CD4-positive, alpha-beta T cell treated with Interleukin-6 at 100 ng/mL for 8 hours (primary cell): ENCODE data around the gene SCUBE1.
"Not testable (repeated sequence)": the region's sequence is repeated elsewhere in the genome, so short reads cannot be mapped to it uniquely, and the experiment has no call there.

Source experiments
- DNase-seq: peaks from one replicate; pipeline ENCODE4 v3.0.0-alpha.2; 2020; ENCODE audit warnings: mixed read lengths, low spot score

Gene SCUBE1

DNA sequence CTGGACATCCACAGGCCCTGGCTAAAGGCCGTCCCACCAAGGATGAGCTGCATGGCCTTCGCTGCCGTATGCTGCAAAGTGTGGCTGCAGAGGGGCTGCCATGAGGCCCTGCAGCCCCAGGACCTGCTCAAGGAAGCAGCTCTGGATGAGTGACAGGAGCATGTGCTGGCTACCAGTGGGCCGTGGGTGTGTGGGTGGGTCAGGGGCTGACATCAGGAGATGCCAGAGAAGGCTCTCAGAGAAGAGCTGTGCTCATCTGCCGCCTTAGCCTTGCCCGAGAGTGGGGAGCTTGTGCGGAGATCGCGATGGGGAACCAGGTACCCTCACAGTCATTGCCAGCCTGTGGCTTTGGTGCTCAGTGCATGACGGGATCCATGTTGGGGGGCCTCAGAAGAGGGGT, 41.3 kb downstream of the SCUBE1 start:
- DNase-seq, result no peak

DNA sequence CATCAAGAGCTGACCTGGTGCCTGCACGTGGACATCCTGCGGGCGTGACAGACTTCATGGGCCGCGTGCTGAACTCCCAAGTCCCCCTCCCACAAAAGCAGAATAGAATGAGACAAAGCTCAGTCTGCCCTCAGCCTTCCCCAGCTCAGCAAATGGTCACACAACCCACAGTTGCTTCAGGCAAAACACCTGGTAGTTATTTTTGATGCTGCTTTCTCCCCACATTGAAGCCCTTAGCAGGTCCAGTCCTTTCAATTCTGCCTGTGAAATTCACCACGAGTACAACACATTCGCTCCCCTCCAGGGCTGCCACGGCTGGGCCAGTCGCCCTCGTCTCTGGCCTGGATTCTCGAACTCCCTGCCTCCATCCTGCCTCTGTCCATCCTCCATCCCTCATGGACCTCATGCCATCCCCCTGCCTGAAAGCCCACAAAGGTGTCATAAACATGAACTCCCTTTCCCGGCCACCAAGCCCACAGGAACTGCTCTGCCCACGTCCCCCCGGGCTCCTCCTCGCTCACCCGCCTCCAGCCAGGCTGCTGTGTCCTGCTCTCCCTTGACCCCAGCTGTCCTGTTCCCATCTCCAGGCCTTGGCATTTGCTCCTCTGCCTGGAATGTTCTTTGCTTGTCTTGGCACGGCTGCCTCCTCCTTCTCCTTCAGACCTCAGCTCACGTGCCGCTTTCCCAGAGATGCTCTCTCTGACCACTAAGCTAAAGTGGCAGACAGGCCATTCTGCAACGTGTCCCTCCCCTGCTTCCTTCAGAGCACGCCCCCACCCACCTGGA, 42.1 kb downstream of the SCUBE1 start:
- no peak for DNase-seq

DNA sequence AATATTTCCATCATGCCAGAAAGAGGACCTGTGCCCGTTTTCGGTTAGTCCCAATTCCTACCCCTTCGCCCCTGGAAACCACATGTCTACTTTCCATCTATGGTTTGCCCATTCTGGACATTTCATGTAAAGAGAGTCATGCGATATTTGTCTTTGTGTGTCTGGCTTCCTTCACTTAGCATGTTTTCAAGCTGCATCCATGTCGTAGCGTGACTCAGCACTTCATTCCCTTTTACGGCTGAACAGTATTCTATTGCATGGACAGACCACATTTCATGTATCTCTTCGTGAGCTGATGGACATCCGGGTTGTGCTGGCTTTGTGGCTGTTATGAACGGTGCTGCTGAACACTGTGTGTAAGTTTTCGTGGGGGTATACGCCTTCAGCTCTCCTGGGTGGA, 43.4 kb downstream of the SCUBE1 start:
- no peak for DNase-seq

DNA sequence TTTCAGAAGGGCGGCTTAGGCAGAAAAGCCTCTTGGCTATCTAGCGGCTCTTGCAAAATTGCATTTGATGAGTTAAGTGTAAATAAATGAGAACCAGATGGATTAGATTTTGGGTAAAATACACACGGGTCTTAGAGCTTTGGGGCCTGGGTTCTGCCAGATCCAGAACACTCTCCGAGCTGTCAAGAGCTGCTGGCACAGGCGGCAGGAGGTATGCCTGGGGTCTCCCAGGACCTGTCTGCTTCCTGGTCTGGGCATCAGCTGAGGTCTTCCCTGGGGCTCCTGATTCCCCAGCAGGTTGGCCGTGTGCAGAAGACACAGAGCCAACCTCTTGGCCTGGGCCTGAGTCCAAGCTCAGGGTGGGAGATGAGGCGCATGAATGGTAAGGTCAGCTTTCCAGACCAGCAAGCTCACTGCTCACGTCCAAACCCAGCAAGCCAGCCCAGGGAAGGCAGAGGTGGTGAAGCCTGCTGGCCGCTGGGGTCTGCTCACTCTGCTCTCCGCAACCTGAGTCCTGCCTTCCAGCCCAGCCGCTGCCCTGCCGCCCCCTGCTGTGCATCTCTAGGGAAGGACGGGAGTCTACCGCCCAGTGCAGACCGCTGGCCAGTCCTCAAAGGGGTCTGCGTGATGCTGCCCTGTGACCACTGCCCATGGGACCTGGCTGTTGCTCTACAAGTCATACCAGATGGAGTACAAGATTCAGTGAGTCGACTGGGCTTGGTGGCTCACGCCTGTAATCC, 44.9 kb downstream of the SCUBE1 start:
- DNase-seq, result no peak

DNA sequence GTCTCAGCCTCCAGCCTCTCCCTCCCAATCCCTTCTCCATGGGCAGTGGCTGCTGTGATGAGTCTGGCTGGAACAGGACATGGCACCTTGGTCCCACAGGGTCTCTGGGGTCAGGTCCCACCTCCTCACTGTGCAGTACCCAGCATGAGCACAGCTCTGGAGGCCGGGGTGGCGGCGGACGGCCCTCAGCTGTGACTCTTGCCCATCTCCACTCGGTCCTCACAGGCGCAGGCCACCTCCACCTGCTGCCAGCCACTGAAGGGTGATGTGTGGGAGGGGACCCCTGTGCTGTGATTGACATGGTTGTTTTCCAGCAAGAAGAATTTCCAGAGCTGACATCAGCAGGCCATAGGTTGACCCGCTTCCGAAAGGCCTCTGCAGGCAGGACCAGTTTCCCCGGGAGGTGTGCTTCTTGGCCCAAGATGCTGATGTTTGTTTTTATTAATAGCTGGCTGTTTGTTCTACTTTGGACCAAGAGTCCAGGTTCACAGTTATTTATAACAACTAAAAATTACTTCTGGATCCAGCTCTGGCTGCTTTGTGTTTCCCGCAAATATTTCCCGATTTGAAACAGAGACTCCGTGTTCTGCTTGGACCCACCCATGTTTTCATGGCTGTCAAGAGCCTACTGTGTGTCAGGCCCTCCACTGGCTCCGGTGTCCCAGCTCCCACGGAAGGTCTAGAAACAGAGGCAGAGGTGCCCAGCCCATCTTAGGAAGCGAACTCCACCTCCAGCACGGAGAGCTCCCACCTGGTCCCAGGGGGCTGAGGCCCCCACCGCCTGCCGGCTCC, 45.7 kb downstream of the SCUBE1 start:
- DNase-seq, result no peak

DNA sequence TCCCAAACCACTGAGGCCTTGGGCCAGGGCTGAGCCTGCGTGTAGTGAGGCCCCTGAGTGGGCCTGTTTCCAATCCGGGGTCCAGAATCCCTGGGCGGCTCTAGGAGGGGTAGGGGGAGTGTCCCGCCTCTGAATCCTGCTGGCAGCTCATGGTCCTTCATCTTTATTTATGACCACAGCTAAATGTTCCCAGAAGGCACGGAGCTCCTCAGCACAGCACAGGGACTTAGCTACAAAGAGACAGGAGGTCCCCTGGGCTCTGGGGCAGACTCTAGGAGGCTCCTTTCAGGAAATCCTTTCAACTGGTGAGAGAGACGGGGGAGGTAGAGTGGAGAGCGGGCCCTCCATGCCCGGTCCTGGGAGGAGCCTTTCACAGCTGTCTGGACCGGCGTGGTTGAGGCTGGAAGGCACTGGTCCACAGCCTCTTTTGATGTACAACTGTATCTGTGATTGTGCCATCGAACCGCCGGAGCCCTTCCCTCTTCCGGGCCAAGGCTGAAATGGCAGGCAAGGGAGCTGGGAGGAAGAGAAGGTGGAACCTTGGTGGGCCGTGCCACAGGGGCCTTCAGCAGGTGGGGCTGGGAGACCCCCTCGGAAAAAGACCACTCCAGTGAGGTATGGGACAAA, 46.8 kb downstream of the SCUBE1 start:
- DNase-seq, result no peak

DNA sequence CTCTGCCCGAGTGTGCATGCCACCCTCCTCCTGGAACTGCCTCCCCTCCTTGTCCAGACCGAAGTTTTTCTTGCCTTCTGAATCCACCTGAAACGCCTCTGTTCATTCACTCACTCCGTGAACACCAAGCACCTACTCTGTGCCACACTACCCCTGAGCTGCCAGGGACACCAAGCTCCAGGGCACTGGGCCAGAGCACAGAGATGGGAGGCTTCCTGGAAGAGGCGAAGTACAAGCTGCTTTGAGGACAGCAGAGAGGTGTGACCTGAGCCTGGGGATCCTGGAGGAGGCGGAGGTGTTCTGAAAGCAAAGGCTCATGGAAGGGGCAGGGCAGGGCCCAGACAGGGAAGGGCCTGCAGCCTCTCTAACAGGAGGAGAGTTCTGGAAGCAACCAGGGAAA, 47.5 kb downstream of the SCUBE1 start:
- DNase-seq, result no peak

DNA sequence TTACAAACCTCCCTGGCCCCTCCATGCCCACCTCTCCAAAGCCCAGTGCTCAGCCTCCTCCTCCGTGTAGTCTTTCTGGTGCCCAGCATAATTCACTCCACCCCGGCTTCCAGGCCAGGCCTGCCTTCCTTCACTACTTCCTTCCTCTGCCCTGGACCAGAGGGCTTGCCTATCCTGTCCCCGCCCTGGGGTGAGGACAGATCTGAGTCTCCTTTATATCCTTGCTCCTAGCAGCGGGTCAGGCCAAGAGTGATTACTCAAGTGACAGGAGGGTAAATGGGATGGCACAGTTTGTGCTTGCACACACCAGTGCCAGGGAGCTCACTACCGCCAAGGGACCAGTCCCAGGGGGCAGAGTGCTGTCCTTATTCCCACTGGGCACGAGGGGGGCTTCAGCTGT, 48.0 kb downstream of the SCUBE1 start:
- no peak for DNase-seq

DNA sequence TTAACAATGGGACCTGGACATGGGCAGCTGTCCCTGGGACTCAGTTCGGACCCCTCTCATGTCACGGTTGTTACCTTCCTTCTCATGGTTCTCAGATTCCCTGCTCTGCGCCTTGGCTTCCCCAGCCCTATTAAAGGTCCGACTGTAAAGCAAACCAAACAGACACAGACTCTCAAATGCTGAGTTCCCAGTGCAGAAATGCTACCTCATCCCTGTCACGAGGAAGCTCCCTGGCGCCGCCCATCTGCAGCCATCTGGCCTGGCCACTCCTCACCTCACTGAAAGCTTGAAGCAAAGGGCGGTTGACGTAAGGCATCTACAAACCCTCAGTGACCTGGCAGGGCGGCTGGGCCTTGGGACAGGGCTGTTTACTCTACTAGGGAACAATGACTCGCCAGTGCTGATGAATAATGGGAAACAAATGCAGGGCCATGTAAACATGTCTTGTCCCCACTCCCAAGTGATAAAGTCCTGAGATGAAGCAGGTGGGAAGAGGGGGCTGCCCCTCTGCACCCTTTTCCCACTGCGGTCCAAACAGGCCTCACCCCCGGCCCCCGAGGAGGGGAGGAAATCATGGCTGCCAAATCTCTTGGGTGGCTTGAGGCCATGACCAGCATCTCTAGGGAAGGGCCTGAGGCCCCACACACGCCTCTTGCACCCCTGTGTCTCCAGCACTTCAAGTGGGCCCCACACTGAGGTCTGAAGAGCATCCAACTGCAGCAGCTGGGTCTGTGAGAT, 49.3 kb downstream of the SCUBE1 start:
- DNase-seq, result no peak

DNA sequence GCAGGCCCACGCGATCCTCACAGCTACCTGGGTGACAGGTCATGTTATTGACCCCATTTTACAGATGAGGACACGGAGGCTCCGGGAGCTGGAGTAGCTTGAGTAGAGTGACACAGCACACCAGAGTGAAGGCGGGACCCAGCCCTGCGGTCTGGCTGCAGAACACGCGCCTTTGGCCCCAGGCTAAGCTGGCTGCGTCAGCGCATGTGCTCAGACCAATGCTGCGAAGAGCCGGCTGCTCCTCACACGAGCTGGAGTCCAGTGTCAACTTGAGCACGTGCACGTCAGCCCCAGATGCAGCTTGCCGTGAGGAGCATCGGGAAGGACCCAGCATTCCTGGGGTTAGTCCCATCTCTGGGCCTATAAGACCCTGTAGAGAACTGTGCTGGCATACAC, 49.9 kb downstream of the SCUBE1 start:
- DNase-seq, result no peak

DNA sequence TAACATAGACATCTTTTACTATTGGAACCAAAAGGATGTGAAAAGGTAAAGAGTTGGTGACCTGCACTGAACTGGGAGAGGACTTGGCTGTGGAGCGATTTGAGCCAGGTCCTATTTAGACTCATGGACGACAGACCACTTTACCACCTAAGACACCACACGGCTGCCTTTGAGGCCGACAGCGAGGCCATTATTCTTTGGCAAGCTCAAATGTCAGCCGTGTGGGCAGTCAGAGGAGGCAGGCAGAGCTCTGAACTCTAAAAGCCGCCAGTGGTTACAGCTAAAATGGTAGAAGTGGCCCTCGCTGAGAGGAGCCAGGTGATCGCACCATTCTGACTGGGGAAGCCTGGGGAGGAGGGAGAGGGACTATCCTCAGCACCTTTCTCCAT, 50.5 kb downstream of the SCUBE1 start:
- DNase-seq, result no peak

DNA sequence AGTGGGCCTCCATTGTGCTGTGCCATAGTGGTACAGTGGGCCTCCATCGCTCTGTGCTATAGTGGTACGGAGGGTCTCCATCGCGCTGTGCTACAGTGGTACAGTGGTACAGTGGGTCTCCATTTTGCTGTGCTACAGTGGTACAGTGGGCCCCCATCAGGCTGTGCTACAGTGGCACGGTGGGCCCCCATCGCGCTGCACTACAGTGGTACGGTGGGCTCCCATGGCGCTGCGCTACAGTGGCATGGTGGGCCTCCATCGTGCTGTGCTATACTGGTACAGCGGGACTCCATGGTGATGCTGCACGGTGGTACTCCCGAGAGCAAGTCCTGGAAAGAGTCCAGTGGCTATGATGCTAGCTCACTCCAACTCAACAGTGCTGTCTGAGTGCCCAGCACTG, 51.8 kb downstream of the SCUBE1 start:
- DNase-seq, result no peak

DNA sequence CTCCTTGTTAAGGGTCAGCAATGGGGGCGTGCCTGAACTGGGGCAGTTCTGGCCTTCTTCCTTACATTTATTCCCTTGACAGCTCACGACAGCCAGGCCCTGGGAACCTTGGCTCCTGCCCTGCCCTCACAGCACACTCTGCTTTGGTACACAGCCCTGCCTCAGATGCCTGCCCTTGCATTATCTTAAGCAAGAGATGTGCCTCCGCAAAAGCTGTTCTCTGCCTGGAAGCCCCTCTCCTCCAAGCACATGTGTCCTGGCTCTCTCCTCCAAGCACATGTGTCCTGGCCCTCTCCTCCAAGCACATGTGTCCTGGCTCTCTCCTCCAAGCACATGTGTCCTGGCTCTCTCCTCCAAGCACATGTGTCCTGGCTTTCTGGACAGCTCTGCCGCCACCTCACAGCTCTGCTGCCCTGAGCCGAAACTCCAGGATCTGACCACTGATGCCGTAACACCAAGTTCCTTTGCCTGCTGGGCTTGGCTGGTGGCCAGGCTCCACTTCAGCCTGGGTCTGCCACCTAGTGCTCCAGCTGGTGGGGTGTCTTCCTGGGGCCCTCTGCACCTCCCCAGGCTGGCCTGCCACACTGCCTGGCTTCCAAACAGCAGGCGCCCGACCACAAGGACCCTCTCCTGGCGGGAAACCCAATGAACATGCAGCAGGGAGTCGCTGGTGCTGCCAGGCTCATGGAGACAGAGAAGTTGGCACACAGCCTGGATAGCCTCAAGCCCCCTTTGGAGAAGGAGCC, 53.0 kb downstream of the SCUBE1 start:
- DNase-seq, result no peak

DNA sequence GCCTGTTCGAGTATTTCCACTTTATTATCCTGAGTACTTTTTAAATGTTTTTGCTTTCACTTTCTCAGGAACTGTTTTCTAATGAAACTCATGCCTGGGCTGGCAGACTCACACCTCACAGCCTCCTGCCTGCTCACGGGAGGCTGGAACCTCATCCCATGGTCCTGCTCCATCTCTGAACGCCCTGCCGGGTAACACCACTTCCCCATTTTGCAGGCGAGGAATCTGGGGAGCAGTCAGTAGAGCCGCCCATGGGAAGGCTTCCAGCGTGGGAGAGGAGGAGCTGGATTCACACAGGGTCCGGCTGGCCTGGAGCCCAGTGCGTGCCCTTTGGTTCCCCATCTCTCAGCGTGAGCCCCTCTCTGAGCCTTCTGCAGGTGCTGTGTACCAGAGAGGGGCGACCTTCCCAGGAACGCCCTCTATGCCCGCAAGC, 53.6 kb downstream of the SCUBE1 start:
- DNase-seq, result no peak

DNA sequence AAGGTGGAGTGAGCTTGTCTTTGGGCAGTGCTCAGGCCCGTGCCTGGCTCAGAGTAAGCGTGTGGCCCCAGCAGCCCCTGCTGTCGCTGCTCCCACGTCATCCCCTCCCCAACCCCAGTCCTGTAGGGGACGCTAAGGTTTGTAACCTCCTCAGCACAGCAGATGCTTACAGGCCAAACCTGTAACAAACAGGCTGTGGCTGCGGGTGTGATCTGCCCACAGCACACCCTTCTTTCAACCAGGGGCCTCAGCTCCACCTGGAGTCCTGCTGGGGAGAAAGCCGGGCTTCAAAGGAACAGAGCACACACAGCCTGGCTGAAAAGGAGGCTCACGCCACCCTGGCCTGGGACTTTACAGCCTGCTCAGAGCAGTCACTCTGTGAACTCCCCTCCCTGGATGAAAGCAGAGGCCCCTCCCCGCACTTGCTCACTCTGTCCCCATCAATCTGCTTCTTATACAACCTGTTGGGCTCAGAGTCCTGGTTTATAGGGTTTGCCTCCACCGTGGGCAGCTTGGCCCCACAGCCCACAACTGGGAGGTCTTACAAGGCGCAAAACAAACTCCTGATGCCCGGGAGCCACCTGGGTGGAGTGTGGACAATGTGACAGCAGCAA, 54.3 kb downstream of the SCUBE1 start:
- DNase-seq, result no peak

DNA sequence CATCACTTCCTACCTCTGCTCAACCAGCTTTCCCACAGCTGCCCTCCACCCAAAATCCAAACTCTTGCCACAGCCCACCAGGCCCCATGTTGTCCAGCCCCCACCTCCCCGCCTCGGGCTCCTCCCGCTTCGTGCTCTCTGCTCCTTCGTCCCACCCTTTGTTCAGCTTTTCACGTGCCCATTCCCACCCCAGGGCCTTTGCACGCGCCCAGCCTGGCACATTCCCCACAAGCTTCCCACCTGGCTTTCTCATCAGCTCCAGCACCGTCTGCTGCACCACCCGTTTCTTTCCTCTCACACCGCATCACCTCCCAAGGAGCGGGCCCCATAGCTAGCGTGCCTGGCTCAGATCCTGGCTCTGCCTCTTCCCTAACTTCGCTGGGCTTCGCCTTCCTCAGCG, 54.8 kb downstream of the SCUBE1 start:
- DNase-seq, result no peak

DNA sequence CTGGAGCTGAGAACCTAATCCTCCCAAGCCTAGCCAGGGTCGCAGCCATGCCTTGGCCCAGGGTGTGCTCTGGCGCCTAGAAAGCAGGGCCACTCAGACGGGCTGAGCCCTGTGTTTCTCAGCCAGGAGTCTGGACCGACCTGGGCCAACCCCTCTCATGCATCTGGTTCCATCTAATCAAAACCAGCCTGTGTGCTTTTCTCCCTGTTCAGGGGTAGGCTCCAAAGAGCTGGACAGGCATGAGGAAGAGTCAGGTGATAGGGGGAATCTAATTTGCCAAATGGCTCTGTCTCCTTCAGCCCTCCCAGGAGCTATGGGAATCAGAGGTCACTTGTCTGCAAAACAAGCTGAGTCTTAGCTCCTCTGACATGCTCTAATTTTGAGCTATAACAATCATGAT, 55.7 kb downstream of the SCUBE1 start:
- DNase-seq, result no peak

DNA sequence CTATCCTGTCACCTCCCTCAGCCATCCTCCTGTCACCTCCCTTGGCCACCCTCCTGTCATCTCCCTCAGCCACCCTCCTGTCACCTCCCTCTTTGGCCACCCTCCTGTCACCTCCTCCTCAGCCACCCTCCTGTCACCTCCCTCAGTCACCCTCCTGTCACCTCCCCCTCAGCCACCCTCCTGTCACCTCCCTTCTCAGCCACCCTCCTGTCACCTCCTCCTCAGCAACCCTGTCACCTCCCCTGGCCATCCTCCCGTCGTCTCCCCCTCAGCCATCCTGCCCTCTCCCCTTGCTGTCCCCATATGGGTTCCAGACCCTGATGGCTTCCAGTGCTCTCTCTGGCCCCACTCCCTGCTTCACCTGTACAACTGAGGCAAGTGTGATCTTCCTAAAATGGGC, 61.8 kb downstream of the SCUBE1 start:
- no peak for DNase-seq

DNA sequence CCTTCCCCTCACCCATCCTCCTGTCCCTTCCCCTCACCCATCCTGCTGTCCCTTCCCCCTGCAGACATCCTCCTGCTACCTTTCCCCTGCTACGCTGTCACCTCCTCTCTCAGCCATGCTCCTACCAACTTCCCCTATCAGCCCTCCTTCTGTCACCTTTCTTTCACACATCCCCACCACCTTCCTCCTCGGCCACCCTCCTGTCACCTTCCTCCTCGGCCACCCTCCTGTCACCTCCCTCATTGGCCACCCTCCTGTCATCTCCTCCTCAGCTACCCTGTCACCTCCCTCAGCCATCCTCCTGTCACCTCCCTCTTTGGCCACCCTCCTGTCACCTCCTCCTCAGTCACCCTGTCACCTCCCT, 62.7 kb downstream of the SCUBE1 start:
- DNase-seq, result not testable (repeated sequence)

DNA sequence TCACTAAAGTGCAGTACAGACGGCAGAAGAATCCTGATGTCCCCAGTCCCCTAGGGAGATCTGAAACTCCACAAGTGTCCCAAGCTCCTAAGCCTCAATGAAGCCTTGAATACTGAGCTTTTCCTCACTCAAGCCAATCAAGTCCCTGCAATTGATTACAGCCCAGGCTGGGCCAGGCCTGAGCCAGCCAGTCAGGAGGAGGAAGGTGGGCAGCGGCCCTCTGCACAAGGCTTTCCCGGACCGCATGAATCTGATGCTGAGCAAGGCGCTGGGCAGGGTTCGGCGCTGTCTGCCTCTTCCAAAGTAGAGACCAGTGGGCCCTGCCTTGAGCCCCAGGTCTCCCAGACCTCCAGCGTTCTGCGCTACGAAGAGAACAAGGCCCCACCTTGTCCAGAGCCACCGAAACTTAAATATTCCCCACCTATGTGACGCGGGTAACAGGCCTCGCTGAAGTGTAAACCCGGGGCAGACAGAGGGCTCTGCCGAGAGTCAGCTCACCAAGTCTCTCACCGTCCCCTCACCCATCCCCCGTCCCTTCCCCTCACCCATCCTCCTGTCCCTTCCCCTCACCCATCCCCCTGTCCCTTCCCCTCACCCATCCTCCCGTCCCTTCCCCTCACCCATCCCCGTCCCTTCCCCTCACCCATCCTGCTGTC, 63.2 kb downstream of the SCUBE1 start:
- no peak for DNase-seq
